NCI-H2196 treated with DMSO at 0.1 percent for 48 hours (cell line): ENCODE data around the gene SNAP47.

Experiments
- DNase-seq: peaks from one replicate; lab custom pipeline; 2025; ENCODE audit not compliant: unreplicated experiment; lab: John Stamatoyannopoulos, UW

Gene SNAP47

GRCh38 chr1:227767401-227768124 lies 32.3 kb downstream of the SNAP47 start:
- DNase-seq: no peak

- no peak for DNase-seq
These were observed 32.8 kb downstream of the SNAP47 start for GRCh38 chr1:227768125-227768439.

- no peak for DNase-seq
These were observed 33.4 kb downstream of the SNAP47 start for GRCh38 chr1:227768640-227769039.

GRCh38 chr1:227769047-227769935 lies 34.1 kb downstream of the SNAP47 start:
- DNase-seq: no peak

DNA sequence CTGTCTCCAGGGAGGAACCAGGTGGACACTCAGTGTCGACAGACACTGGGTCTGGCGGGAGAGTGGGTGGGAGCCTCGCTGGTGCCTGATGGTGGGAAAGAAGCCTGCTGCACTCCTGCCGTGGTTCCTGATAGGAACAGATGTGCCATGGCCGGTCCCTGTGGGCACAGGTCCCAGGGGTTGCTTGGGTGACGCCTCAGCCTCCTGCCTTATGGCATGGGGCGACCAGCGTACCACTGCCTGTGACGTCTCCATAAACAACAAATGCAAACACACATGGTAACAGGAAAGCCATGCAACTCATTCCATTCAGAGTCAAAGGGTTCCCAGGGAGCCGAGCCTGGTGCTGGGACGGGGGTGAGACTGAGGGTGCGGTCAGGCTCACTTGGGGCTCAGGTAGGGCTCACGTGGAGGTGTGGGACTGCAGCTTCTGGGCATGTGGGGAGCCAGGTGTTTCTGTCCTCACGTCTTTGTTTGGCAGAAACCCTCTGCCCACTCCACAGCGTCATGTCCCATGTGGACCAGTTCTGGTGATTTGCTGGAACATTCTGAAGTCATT lies 34.8 kb downstream of the SNAP47 start:
- DNase-seq: no peak

DNA sequence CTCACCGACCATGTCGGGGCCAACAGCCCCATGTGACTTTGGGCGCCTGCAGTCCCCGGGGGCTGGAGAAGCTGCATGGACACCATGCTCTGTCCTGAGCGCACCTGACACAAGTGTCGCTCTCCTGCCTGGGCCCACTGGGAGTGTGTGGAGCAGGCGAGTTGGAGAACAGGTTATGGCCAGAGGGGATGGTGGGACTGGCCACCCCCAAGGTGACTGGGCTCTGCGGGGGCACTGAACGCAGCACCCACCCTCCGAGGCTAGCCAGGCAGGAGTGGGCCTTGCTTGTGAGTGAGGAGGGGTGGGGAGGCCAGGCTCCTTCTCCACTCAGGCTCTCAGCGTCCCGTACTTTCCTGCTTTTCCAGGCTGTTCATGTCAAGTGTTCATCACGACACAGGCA lies 35.6 kb downstream of the SNAP47 start:
- no peak for DNase-seq

GRCh38 chr1:227771326-227771725 lies 36.1 kb downstream of the SNAP47 start:
- DNase-seq: no peak

GRCh38 chr1:227771771-227772170 lies 36.5 kb downstream of the SNAP47 start:
- DNase-seq: no peak

DNA sequence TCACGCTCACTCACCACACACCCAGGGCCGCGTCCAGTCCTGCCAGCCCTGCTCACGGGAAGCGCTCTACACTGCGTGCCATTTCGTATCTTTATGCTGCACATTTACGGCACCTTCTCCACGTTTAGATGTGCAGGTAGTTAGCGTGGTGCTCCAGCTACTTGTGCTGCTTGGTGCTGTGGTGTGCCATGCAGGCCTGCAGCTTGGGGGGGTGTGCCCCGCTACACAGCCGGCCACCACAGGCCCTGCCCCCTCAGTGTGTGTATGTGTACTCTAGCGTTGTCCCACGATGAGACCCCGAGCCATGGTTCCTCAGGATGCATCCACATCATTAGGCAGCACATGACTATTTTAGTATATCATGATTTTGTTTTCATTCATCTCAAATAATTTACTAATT lies 38.3 kb downstream of the SNAP47 start:
- no peak for DNase-seq

- DNase-seq: peak; percentile 27
These were observed 39.0 kb downstream of the SNAP47 start for GRCh38 chr1:227774051-227774731.

DNA sequence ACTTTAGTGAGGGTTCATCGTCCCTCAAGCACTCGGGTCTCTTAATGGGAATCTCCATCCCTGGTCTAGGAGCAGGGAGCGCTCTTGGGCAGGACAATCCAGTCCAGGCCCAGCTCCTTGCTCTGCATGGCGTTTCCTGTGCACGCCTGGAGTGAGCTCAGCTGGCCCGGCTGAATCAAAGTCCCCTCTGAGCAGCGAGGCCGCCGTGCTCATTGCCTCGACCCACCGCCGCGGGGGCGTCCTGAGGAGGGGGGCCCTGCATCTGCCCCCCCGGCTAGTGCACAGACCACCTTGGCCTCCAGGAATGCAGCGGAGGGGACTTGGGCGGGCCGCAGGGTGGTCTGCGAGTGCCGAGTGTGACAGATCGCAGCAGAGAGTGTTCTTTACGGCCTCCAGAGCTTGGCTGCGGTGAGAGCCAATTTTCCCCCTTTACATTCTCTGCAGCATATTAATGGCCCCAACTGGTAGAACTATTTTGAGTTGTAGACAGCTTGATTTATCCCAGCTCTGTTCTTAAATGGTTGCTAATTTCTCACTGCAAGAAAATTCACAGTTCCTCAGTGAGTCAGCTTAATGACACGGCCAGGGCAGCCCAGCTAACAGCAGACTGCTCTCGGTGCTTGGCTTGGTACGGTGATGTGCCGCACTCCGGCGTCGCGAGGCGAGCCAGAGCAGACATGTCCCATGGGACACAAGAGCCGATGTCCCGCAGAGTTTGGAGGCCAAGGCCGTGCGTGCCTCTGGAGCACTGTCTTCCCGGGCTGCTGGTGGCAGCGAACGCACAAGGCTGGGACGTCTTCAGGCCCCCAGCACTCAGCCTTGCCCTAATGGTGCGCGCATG lies 39.8 kb downstream of the SNAP47 start:
- no peak for DNase-seq

DNA sequence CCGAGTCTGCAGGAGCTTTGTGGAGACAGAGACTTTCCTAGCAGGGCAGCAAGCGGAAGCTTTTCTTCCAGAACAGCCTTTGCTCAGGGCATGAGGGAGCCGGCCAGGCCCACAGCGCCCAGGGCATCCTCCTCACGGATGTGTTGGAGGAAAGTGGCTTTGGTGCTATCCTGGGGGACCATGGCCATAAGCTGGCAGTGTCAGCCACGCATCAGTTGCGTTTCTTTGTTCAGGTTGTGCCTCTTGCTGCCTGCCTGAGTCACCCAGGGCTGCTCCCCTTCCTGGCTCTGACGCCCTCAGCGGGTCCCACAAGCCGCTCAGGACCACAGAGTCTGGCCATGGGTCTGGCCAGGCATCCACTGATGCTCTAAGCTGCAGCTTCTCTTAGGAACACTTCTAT lies 40.6 kb downstream of the SNAP47 start:
- no peak for DNase-seq

DNA sequence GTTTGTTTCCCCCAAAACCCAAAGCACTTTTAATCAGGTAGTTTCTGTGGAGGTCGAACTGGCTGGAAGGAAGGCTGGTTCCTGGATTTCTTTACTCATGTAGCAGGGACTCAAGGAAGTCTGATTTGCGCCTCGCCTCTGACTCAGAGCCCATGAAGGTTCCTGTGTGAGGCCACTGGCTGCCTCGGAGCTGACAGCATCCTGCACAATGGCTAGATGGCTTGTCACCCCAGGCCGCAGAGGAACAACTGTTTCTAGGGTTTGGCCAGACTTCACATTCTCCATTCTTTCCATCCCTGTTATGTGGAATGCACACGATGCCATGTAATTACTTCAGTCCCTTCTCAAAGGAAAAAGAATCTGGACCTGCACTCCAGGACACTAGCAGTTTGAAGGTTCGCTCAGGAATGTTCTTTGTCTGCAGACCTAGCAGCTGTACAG lies 41.1 kb downstream of the SNAP47 start:
- no peak for DNase-seq

DNA sequence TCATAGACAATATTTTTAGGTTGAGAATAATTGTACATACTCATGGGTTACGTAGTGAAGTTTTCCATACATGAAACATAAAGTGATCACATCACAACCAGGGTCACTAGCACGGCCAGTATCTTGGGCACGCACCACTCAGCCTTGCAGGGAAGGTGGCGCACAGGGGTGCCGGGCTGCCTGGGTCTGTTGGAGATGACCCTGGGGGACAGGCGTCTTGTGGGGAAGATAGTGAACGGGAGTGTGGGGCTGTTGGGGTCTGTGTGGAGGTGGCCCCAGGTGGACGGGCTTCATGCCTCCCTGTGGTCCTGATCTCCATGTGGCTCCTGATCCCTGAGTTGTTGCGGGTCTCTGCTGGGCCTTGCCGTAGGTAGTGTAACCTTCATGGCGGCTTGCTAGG lies 41.9 kb downstream of the SNAP47 start:
- no peak for DNase-seq

DNA sequence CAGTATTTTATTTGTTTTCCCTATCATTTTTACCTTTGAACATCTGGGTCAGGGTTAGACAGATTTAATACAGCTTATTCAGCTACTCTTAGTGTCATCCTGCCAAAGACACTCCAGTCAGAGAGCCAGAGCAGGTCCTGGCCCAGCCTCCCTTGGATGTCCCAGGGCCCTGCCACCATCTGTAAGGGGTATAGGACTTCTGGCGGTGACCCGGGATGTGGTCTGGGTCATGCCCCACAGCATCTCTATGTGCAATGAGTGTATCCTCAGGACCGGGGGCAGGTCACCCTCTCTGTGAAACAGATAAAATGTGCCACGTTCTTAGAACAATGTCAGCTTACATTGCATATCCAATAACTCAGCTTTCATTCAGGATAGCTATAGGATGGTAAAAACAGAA lies 42.4 kb downstream of the SNAP47 start:
- no peak for DNase-seq

- DNase-seq: no peak
These were observed 43.2 kb downstream of the SNAP47 start for GRCh38 chr1:227778401-227778947.

GRCh38 chr1:227779021-227779441 lies 43.8 kb downstream of the SNAP47 start:
- DNase-seq: no peak

- DNase-seq: no peak
These were observed 44.5 kb downstream of the SNAP47 start for GRCh38 chr1:227779685-227780084.

DNA sequence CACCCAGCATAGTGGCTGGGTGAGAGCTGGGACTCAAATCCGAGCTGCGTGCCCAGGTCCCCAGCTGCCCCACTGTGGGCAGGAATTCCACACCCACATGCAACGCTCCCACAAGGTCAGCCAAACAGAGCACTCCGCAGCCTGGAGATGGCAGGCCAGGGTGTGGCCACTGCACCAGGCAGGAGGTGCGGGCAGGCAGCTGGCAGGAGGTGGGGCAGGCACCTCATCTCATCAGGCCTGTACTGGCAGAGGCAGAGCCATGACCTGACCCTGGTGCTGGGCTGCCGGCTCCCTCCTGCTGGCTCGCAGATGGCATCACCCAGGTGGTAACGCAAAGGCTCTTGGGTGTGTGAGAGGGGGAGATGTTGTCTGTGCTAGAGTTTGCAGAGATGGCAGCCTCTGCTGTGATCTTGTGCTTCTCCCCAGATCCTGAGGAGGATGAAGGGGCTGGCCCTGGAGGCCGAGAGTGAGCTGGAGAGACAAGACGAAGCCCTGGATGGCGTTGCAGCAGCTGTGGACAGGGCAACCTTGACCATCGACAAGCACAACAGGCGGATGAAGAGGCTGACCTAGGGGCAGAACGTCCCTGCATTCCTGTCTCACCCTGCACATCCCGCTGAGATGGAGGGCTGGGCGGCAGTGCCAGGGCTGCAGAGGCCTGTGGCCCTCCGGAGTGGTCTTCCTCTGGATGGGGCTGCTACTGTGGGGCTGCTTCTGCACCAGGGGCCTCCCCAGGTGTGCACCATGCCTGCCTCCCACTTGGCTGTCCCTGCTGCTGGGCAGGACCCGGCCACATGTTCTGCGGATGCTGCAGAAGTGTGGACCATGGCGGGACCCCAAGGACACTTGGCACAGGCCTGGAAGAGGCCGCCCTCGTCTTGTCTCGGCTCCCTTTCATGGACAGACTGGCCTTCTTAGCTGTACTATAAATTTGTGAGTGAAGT lies 45.1 kb downstream of the SNAP47 start:
- DNase-seq: no peak
